Cardiac septum (tissue), 1 donor: Measurements from ENCODE around the gene CFB. TPM values are rescaled to one million over a fixed set of nuclear protein-coding genes. Genes with fewer than 3 reads are reported as not detected.
"Not testable (repeated sequence)": the region's sequence is repeated elsewhere in the genome, so short reads cannot be mapped to it uniquely, and the experiment has no call there.

ENCODE experiments used
- DNase-seq: peaks from one replicate; pipeline ENCODE4 v3.0.0-alpha.2; 2020; ENCODE audit warnings: low spot score
- intact Hi-C: fragments of 100-400 bp; cut with DNase I; formaldehyde crosslinking; loops from one replicate; pipeline ENCODE4 v1.14.0; 2022
- total RNA-seq: library from RNA; stranded (reverse); fragmentation: NEBNext Ultra II Directional; extraction: Animal tissue kit (Norgen Biotek cat#: 25700); gene quantifications from one replicate; pipeline ENCODE4 v1.2.1, GENCODE V29; 2021
- donor health status: DM: no; HTN: no; CAD: no.

The CFB gene
- total RNA-seq, 1 donor from 2014 or later, result 5.0 TPM

DNA sequence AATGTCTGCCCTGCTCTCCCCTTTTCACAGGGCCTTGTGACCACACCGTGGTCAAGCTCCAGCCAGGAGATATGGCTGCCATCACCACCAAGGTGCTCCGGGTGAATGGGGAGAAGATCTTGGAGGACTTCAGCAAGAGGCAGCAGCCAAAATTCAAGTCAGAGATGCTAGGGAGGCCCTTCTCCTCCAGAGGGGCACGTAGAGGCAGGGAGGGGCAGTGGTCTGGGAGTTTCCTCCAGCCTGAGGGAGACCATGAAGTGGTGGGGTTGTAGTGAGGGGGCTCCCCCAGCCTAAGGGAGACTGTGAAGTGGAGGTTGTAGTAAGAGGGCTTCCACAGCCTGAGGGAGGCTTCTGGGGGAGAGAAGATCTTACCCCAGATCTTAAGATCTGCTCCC is 22.0 kb downstream of the CFB start:
- intact Hi-C loops, result no loop called here
- DNase-seq, result no peak

DNA sequence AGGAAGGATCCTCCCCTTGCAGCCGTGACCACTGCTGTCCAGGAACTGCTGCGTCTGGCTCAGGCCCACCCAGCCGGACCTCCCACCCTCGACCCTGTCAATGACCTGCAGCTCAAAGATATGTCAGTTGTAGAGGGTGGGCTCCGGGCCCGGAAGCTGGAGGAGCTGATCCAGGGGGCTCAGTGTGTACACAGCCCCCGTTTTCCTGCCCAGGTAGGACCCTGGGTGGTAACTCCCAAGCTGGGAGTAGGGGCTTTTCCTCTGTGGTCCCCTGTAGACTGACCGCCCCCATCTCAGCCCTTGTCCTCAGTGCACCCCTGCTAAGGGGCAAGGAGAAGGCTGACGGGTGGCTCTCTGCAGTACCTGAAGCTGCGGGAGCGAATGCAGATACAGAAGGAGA is 22.4 kb downstream of the CFB start:
- intact Hi-C loops, result no loop called here
- no peak for DNase-seq

DNA sequence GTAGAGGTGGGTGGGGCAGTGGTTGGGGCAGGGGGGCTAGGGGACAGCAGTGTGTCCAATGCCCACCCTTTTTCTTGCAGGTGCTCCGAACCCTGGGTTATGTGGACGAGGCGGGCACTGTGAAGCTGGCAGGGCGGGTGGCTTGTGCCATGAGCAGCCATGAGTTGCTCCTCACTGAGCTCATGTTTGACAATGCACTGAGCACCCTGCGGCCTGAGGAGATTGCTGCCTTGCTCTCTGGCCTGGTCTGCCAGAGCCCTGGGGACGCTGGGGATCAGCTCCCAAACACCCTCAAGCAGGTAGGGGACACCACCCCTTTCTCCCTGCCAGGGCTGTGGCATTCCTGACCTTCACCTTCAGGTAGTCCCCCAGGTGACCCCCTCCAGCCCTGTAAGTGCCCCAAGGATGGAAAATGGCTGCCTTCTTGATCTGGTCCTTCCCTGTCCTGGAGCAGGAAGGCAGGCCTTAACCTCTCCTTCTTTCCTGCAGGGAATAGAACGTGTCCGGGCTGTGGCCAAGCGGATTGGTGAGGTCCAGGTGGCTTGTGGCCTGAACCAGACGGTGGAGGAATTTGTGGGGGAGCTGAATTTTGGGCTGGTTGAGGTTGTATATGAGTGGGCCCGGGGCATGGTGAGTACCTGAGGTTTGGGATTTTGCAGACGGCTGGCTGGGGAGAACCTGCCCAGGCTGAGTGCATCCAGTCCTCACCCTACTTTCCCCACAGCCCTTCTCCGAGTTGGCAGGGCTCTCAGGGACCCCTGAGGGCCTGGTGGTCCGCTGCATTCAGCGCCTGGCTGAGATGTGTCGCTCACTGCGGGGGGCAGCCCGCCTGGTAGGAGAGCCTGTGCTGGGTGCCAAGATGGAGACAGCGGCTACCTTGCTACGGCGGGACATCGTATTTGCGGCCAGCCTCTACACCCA is 23.2 kb downstream of the CFB start:
- no peak for DNase-seq
- intact Hi-C loops, result no loop called here

DNA sequence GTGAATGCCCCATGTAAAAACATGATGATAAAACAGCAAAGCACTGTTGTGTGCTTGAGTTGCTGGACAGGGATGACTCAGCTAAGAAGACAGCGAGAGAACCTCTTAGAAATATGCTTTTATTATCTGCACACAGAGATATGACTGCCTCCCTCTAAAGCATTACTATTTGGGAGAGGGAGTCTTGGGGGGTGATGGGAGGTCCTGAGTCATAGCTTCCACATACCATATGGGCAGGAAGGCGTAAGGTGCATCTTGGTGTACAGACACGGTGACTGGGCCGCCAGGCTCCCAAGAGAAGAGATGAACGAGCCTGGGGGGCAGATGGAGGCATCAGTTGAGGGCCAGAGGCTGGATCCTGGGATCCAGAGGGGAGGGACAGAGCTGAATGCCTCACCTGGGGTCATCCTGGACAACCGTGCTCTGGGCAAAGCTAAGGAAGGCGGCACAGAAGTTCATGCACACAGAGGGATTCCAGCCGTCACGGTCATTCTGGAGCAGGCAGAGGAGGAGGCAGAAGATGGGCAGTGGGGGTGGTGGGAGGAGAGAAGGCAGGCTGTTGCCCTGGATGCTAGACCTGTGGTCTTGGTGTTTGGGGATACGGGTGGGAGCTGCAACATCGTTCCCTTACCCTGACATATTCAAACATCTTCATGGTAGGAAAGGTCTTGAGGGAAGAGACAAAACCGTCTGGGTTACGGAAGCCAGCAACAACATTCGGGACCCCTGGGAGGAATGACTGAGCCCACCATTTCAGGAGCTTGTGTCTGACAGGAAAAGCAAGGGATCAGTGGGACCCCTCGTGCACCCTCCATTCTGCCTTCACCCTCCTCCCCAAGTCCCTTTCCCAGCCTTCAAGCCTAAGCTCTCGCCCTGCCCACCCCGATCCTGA is 24.1 kb downstream of the CFB start:
- intact Hi-C loops, result no loop called here

DNA sequence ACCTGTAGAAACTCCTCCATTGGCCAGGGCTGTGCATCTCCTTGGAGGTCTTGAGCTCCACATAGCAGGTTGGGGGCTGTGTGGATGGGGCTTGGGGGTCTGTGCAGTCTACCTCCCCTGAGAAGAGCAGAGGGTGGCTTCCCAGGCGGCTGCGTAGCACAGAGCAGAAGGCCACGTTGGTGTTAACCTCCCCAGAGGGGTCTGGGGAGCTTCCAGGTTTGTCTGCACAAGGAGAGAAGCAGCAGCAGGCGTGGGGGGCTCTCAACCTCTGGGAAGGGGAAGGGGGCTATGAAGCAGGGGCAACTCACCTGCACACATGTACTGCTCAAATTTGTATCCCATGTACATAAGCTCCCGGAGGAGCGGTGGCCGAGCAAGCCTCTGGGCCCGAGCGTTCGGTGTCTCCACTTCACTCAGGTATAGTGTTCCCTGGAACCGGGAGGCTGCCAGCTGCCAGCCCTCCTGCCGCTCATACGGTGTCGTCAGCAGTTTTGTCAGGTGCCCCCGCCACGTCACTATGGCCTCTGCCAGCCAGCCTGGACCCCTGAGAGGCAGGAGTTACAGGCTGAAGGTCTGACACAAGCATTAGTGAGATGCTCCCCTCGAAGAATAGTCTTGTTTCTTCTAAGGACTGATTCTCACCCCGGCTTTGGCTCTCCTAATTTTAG is 24.8 kb downstream of the CFB start:
- intact Hi-C loops, result no loop called here
- no peak for DNase-seq

More for the DNA sequence above, 24.1 kb downstream of the CFB start:
- no peak for DNase-seq

DNA sequence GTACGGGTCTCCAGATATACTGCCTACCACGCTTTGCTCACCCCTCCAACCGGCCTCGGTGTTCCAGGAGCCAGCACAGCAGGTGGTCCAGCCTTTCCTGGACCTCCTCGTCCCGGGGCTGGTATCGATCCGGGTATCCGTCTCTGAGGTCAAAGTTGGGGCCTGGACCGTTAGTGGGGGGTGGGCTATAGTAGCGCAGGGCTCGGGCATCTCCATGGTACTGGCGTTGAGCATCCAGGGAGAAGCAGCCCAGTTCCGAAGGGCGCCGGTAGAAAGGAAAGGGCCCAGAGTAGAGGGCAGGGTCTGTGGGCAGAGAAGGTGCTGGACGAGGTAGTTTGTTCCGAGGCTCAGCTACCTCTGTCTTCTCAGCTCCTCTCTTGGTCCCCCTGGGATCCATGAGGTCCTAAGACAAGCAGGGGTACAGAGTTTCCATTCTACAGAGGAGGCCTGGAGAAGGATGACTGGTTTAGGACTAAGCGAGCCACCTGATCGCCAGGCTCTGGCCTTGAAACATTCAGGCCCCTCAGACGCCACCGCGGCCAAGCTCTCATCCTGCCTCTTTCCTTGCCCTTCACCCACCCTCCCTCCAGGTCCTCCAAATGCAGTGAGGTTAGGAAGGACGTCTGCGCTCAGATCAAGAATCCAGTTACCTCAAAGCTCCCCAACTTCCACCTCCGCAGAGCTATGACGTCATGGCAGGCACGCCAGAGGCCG is 25.5 kb downstream of the CFB start:
- intact Hi-C loops, result no loop called here
- no peak for DNase-seq

DNA sequence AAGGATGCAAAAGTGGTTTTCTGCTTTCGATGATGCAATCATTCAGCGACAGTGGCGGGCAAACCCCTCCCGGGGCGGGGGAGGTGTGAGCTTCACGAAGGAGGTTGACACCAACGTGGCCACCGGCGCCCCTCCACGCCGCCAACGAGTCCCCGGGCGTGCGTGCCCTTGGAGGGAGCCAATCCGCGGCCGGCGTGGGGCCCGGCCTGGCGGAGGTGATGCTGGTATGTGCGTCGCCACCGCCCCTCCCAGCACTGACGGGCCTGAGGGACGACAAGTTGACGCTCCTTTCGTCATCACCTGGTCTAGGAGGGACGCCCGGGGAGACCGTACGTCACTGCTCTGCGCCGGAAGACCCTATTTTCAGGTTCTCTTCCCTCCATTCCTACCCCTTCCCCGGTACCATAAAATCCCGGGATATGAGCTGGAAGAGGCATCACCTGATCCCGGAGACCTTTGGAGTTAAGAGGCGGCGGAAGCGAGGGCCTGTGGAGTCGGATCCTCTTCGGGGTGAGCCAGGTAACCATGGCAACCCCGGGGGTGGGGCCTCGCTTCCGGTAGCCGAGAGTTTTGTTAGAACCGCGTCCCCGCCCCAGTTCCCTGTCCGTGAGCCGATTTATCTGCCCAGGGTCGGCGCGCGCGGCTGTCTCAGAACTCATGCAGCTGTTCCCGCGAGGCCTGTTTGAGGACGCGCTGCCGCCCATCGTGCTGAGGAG is 26.3 kb downstream of the CFB start, which contains the start of gene DXO:
Gene DXO, minus strand, starts transcription at position 146 of the 716 bp plus-strand sequence. CDS start 463 bp downstream, outside the sequence.
- peak; percentile 97 for DNase-seq
- intact Hi-C loops, result loop anchor here (1.0 kb wide), 1 partner anchor 13 kb away; the partner anchor contains the start of gene SKIC2

DNA sequence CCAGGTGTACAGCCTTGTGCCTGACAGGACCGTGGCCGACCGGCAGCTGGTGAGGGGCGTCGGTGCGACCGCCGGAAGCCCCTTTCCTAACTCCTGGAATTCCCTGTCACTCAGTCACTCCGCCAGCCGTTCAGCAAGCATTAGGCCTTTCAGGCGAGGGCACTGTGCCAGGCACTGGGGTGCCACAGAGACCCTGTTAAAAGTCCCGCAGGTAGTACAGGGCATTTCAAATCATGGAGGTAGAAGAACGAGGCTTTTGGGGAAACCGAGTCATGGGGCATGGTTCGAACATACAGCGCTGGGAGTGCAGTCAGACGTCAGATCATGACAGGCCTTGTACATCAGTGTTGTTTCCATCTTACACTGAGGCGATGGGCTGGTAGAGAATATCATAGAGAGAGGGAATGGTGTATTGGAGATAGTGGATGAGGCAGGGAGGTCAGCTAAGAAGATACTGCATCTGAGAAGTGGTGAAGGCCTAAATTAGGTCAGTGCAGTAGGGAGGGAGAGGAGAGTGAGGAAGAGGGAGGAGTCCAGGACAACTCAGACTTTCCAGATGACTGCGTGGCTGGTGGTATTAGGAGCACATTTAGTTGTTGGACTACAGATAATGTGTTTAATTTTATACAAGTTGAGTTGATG is 26.9 kb downstream of the CFB start:
- intact Hi-C loops, result loop anchor here (1.0 kb wide), 1 partner anchor 14 kb away; the partner anchor contains the start of gene SKIC2
- no peak for DNase-seq

DNA sequence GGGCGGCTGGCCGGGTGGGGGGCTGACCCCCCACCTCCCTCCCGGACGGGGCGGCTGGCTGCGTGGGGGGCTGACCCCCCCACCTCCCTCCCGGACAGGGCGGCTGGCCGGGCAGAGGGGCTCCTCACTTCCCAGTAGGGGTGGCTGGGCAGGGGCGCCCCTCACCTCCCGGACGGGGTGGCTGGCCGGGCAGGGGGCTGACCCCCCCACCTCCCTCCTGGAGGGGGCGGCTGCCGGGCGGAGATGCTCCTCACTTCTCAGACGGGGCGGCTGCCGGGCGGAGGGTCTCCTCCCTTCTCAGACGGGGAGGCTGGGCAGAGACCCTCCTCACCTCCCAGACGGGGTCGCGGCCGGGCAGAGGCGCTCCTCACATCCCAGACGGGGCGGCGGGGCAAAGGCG is 30.2 kb downstream of the CFB start:
- intact Hi-C loops, DNase-seq: not testable (repeated sequence)

DNA sequence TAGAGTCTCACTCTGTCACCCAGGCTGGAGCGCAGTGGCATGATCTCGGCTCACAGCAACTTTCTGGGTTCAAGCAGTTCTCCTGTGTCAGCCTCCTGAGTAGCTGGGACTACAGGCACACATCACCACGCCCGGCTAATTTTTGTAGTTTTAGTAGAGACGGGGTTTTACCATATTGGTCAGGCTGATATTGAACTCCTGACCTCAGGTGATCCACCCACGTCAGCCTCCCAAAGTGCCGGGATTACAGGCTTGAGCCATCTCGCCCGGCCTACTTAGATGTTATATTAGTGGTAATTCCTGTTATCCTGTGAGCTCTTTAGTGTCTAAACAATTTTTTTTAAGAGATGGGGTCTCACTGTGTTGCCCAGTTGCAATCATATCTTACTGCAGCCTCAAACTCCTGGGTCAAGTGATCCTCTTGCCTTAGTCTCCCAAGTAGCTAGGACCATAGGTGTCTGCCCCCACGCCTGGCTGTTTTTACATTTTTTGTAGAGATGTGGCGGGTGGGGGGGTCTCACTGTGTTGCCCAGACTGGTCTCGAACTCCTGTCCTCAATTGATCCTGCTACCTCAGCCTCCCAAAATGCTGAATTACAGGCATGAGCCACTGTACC is 32.0 kb downstream of the CFB start:
- DNase-seq, result peak; percentile 63
- intact Hi-C loops, result no loop called here

DNA sequence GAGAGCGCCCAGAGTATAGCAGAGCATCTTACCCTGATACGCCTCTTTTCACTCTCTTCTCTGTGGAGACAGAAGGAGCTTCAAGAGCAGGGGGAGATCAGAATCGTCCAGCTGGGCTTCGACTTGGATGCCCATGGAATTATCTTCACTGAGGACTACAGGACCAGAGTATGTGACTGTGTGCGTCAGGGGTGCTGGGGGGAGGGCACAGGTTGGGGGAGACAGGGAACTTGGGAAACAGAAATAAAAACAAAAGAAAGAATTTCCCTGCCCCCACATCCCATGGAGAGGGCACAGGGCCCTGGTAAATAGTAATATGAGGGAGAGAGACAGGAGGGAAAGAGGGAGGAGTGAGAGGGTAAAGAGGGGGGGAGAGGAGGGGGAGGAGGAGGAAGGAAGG is 32.9 kb downstream of the CFB start:
- intact Hi-C loops, result no loop called here
- DNase-seq, result no peak

DNA sequence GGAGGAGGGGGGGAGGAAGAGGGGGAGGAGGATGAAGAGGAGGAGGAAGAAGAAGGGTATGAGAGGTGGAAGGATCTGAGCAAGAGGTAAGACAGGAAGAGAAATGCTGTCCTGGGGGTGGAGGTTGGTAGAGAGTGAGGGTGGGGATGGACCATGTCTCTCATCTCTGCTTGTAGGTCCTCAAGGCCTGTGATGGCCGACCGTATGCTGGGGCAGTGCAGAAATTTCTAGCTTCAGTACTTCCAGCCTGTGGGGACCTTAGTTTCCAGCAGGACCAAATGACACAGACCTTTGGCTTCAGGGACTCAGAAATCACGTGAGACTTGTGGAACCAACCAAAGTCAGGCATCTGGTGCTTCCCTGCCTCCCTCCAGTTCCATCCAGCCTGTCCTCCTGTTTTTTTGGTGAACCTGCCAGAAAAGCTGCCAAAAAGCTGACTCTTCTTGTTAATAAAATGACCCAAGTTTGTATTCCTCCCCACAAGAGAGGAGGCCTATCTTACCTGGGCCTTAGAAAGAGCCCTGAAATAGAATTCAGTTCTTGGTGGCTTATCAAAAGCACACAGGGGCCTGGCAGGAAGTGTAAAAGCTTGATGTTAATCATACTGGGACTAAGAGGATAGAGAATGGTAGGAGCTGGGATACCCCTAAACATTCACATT is 33.5 kb downstream of the CFB start:
- intact Hi-C loops, result no loop called here
- DNase-seq, result peak; percentile 19

DNA sequence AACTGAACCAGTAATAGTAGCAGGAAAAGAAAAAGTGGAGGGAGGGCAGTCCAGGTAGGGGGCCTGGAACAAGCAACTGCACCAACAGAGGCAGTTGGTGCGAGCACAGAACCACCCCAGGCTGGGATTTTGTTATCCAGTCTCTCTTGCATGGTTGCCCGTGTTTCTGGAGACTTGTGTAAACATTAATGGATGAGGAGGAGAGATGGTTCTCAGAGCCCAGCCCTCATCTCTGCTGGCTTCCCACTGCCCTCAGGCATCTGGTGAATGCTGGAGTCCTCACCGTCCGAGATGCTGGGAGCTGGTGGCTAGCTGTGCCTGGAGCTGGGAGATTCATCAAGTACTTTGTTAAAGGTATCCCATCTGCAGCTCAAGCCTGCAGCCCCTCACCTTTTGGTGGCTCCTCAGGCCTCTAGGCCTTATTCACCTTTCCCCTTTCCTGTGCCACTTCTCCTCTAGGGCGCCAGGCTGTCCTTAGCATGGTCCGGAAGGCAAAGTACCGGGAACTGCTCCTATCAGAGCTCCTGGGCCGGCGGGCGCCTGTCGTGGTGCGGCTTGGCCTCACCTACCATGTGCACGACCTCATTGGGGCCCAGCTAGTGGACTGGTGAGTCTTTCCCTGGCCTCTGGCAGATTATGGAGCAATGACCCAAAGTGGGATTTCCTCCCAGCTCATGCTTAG is 34.4 kb downstream of the CFB start:
- DNase-seq, intact Hi-C loops: not testable (repeated sequence)

DNA sequence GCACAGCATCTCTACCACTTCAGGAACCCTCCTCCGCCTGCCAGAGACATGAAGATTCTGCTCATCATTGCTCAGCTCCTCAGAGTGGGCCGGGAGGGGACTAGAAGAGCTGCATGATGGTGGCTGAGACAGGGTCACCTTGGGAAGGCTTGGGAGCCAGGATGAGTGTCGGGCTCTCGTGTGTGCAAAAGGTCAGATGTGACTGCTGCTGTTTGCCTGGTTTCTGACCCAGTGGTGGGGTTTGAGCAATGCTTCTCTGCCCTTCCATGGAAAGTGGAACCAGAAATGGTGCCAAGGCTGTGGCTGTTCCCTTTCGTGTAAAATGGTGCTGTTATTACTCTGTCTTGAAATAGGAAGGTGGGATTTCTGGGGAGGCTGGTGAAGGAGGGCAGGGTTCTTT is 35.1 kb downstream of the CFB start:
- DNase-seq, intact Hi-C loops: not testable (repeated sequence)

DNA sequence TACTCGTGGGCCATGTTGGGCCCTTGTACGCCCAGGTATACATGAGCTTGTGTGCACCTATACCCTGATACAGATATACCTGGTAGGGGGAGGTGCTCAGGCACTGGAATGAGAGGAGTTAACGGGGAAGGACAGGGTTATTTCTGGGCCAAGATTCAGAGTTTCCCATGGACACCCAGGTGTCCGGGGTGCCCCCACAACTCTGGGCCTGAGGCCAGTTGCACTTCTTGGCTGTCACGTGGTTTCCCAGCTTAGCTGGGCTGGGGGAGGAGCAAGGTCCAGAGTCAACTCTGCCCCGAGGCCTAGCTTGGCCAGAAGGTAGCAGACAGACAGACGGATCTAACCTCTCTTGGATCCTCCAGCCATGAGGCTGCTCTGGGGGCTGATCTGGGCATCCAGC is 35.8 kb downstream of the CFB start, which contains the start of gene C4A:
Gene C4A, plus strand, starts transcription at position 314 of the 400 bp plus-strand sequence. Its CDS starts 51 bp downstream, at position 365.
- intact Hi-C loops, result not testable (repeated sequence)

DNA sequence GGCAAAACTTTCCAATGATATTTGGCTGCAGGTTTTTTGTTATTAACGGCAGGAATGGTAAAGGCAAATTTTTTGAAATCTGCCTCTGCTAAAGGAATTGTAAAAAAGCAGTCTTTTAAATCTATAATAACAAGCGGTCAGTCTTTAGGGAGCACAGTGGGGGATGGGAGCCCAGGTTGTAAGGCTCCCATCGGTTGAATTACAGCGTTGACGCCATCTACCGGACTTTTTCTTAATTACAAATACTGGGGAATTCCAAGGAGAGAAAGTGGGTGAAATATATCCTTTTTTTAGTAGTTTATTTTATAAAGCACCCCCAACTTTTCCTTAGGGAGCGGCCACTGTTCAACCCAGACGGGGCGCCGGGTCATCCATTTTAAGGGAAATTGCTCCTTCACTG is 43.5 kb downstream of the CFB start:
- DNase-seq, intact Hi-C loops: not testable (repeated sequence)

More for the DNA sequence above, 35.8 kb downstream of the CFB start, which contains the start of gene C4A:
- not testable (repeated sequence) for DNase-seq
